A549 (cell line): ENCODE results near the gene NELFE. TPM values are rescaled to one million over a fixed set of nuclear protein-coding genes. Genes with fewer than 3 reads are reported as not detected.

ENCODE experiments used
- ATAC-seq, 2 experiments: fragments of 200-7000 bp in 1 of 2; fragments of >200 bp in 1 of 2; cut with Nextera tagmentation in 1 of 2; cut with Tn5 transposase in 1 of 2; 3 replicates each; pipeline versions ENCODE4 v1.8.0 to v1.9.1; 2018 to 2020; ENCODE audit warnings: mild to moderate bottlenecking in 1 of 2, moderate library complexity in 1 of 2
- CTCF ChIA-PET: fragments of 300-600 bp; sonication (Branson Sonifier 250); formaldehyde crosslinking; extraction: SDS; loops from one replicate; lab custom pipeline; 2021; ENCODE audit warnings: antibody characterized with exemption, inconsistent platforms; lab: Yijun Ruan, JAX
- POLR2A ChIA-PET: fragments of 350-600 bp; formaldehyde crosslinking; extraction: SDS; loops from one replicate; lab custom pipeline; 2021; ENCODE audit warnings: antibody characterized with exemption, inconsistent platforms; lab: Yijun Ruan, JAX
- DNase-seq, 2 experiments: peaks; one replicate each; pipeline versions ENCODE4 v3.0.0 to v3.0.0-alpha.2; 2011 to 2016; ENCODE audit warnings: low read depth in 1 of 2, low spot score in 1 of 2
- FAIRE-seq: peaks from 2 replicates; lab custom pipeline; 2011; peaks lifted over from hg19 to GRCh38; lab: Jason Lieb, UNC
- H3K27ac ChIP-seq, 2 experiments: fragments of >200 bp; sonication (Bioruptor Twin); formaldehyde crosslinking; 3 replicates each; pipeline ENCODE4 v1.5.1; 2016 to 2017
- H3K4me1 ChIP-seq: fragments of >200 bp; sonication (Bioruptor Twin); formaldehyde crosslinking; 3 replicates; pipeline ENCODE4 v1.6.1; 2016
- H3K4me2 ChIP-seq: fragments of >200 bp; sonication (Bioruptor Twin); formaldehyde crosslinking; 3 replicates; pipeline ENCODE4 v1.6.1; 2016
- H3K4me3 ChIP-seq: fragments of >200 bp; sonication (Bioruptor Twin); formaldehyde crosslinking; 3 replicates; pipeline ENCODE4 v1.5.1; 2016
- H3K9me3 ChIP-seq: fragments of >200 bp; sonication (Bioruptor Twin); formaldehyde crosslinking; 3 replicates; pipeline ENCODE4 v1.6.1; 2016
- BCL3 ChIP-seq: fragments of >200 bp; sonication (Bioruptor Twin); formaldehyde crosslinking; IDR thresholded peaks from 3 replicates; pipeline ENCODE4 v1.6.1; 2016
- BHLHE40 ChIP-seq: IDR thresholded peaks from 2 replicates; pipeline ENCODE4 v1.6.1; 2012; ENCODE audit warnings: low read depth, low read length, inconsistent platforms
- CBX2 ChIP-seq: fragments of 200-600 bp; sonication (generic); IDR thresholded peaks from 2 replicates; pipeline ENCODE4 v1.6.1; 2016; ENCODE audit warnings: low read depth, mild to moderate bottlenecking, borderline replicate concordance
- CBX8 ChIP-seq: fragments of 200-600 bp; sonication (generic); IDR thresholded peaks from 2 replicates; pipeline ENCODE4 v1.6.1; 2016
- CTCF ChIP-seq: fragments of >200 bp; sonication (Bioruptor Twin); formaldehyde crosslinking; IDR thresholded peaks from 3 replicates; pipeline ENCODE4 v1.5.1; 2016
- EHF ChIP-seq: fragments of 250-450 bp; sonication (Bioruptor Pico); IDR thresholded peaks from 2 replicates; pipeline ENCODE4 v1.5.0; 2020; ENCODE audit warnings: mild to moderate bottlenecking
- FOSB ChIP-seq: fragments of 250-450 bp; sonication (Bioruptor Pico); IDR thresholded peaks from 2 replicates; pipeline ENCODE4 v1.5.0; 2020; ENCODE audit warnings: mild to moderate bottlenecking, moderate library complexity
- GATA3 ChIP-seq: IDR thresholded peaks from 2 replicates; pipeline ENCODE4 v1.6.1; 2012; ENCODE audit warnings: borderline replicate concordance
- HES2 ChIP-seq: fragments of >200 bp; sonication (Bioruptor Twin); formaldehyde crosslinking; IDR thresholded peaks from 2 replicates; pipeline ENCODE4 v1.6.1; 2016
- HMGXB4 ChIP-seq: fragments of 250-450 bp; sonication (Bioruptor Pico); IDR thresholded peaks from 2 replicates; pipeline ENCODE4 v1.5.0; 2021; ENCODE audit warnings: mild to moderate bottlenecking, moderate library complexity, borderline replicate concordance
- HOXA7 ChIP-seq: fragments of 250-450 bp; sonication (Bioruptor Pico); IDR thresholded peaks from 2 replicates; pipeline ENCODE4 v1.5.0; 2020; ENCODE audit warnings: mild to moderate bottlenecking, moderate library complexity
- JUNB ChIP-seq: fragments of >200 bp; sonication (Bioruptor Twin); formaldehyde crosslinking; IDR thresholded peaks from 2 replicates; pipeline ENCODE4 v1.6.1; 2016
- KDM5A ChIP-seq: fragments of 200-600 bp; sonication (generic); IDR thresholded peaks from 2 replicates; pipeline ENCODE4 v1.6.1; 2016; ENCODE audit warnings: antibody characterized with exemption, mild to moderate bottlenecking
- RAD21 ChIP-seq, 2 experiments: fragments of >200 bp in 1 of 2; sonication (Bioruptor Twin) in 1 of 2; formaldehyde crosslinking in 1 of 2; IDR thresholded peaks in 1 of 2; conservative IDR thresholded peaks in 1 of 2; 2 replicates in 1 of 2; 3 replicates in 1 of 2; pipeline ENCODE4 v1.6.1; 2012 to 2018; ENCODE audit warnings: inconsistent platforms in 1 of 2
- RCOR1 ChIP-seq: fragments of 150-350 bp; IDR thresholded peaks from 2 replicates; pipeline ENCODE4 v1.6.1; 2014; ENCODE audit warnings: antibody characterized with exemption, low read length, low read depth
- RNF2 ChIP-seq: fragments of 200-600 bp; sonication (generic); IDR thresholded peaks from 2 replicates; pipeline ENCODE4 v1.6.1; 2016; ENCODE audit warnings: low read depth, mild to moderate bottlenecking, antibody characterized with exemption, moderate library complexity, borderline replicate concordance
- SMC3 ChIP-seq: fragments of >200 bp; sonication (Bioruptor Twin); formaldehyde crosslinking; IDR thresholded peaks from 3 replicates; pipeline ENCODE4 v1.6.1; 2018; ENCODE audit warnings: inconsistent platforms
- TP53 ChIP-seq: fragments of 250-450 bp; sonication (Bioruptor Pico); IDR thresholded peaks from 2 replicates; pipeline ENCODE4 v1.5.0; 2021; ENCODE audit warnings: mild to moderate bottlenecking, moderate library complexity
- USF2 ChIP-seq: fragments of 450-650 bp; IDR thresholded peaks from 2 replicates; pipeline ENCODE4 v1.6.1; 2014; ENCODE audit warnings: antibody characterized with exemption
- ZFP36 ChIP-seq: fragments of 450-650 bp; IDR thresholded peaks from 2 replicates; pipeline ENCODE4 v1.6.1; 2014; ENCODE audit warnings: borderline replicate concordance; ENCODE audit not compliant: partially characterized antibody
- ZNF302 ChIP-seq: fragments of 250-450 bp; sonication (Bioruptor Pico); IDR thresholded peaks from 2 replicates; pipeline ENCODE4 v1.9.0; 2021; ENCODE audit warnings: inconsistent platforms, mild to moderate bottlenecking, moderate library complexity
- ZSCAN20 ChIP-seq: fragments of 250-450 bp; sonication (Bioruptor Pico); IDR thresholded peaks from 2 replicates; pipeline ENCODE4 v1.8.0; 2022; ENCODE audit warnings: mild to moderate bottlenecking, moderate library complexity
- WGBS: methylation state at CpG from one replicate; pipeline ENCODE4 v1.1.6; 2017; ENCODE audit errors: missing lambda C conversion rate; 5-methylcytosine and 5-hydroxymethylcytosine counted together
- polyA plus RNA-seq, 4 experiments: library from polyadenylated mRNA; depleted of rRNA in 3 of 4; stranded (reverse); fragments of >200 nt; fragmentation: RNase III in 1 of 4; extraction: RNeasy Plus Mini Kit Qiagen cat#74134 plus additional on column Dnase treatment in 1 of 4; gene quantifications; 2 replicates in 3 of 4; 3 replicates in 1 of 4; pipeline ENCODE4 v1.2.3, GENCODE V29; 2011 to 2017

NELFE gene
- polyA plus RNA-seq, 2 of the 4 experiments (the other 2 are of a cell fraction): 64.2 to 72.4 TPM

GRCh38 chr6:31954511-31954910, 4.3 kb downstream of the NELFE start:
- DNase-seq (no peak), ATAC-seq (no peak), FAIRE-seq (no peak)
- no peak overlapping the region for H3K4me3 ChIP-seq
- POLR2A ChIA-PET: no interaction called here
- H3K4me1 ChIP-seq: peaks cover 9% of the 10 kb centered on the region; the same call in 2 of the 3 replicates
- CTCF ChIA-PET: interaction anchor here (0.9 to 3.2 kb wide), 2 partner anchors 25 to 57 kb away, joined by 4 to 14 read pairs; partner anchors contain the start of gene EHMT2
- 98% methylated on average over 28 of the region's 28 CpGs for WGBS
- H3K4me2 ChIP-seq: no peak overlapping the region
- no peaks in the 10 kb centered on the region for H3K9me3 ChIP-seq
- no peak overlapping the region for H3K27ac ChIP-seq
- TF ChIP-seq JUNB (no peak), SMC3 (no peak), USF2 (no peak), BCL3 (no peak), HMGXB4 (CRISPR knock-in tag) (no peak), HOXA7 (no peak), BHLHE40 (no peak), ZSCAN20 (CRISPR knock-in tag) (no peak), RNF2 (no peak), KDM5A (no peak), ZNF302 (no peak), FOSB (CRISPR knock-in tag) (no peak), TP53 (CRISPR knock-in tag) (no peak), GATA3 (no peak), CBX2 (no peak)

- Histone ChIP-seq H3K4me1 (peaks cover 6% of the 10 kb centered on the region; the same call in 1 of the 3 replicates), H3K9me3 (no peaks in the 10 kb centered on the region), H3K4me2 (no peak overlapping the region), H3K4me3 (no peak overlapping the region), H3K27ac (no peak overlapping the region)
- peak in 1 of 2 experiments; percentile 11; a peak in 2 of 6 replicates for ATAC-seq
- FAIRE-seq: no peak
- ChIA-PET POLR2A (interaction anchor here (1.0 to 1.7 kb wide), 4 partner anchors 13 to 77 kb away, joined by 3 to 6 read pairs (median 4); partner anchors contain the start of gene DXO), CTCF (interaction anchor here (0.6 to 3.9 kb wide), 30 partner anchors 9 to 326 kb away, joined by 3 to 26 read pairs (median 6); partner anchors contain the start of genes DXO, EHMT2, LY6G5B and ZBTB12)
- WGBS: 75% methylated on average over 5 of the region's 5 CpGs
- TF ChIP-seq JUNB (no peak), ZFP36 (no peak), FOSB (CRISPR knock-in tag) (no peak), KDM5A (no peak), RCOR1 (no peak), CBX8 (no peak)
- DNase-seq: no peak
These were observed 5.9 kb downstream of the NELFE start for GRCh38 chr6:31952890-31953289.

- H3K4me2 ChIP-seq: no peak overlapping the region
- FAIRE-seq: no peak
- peak; percentile 83 to 92 for ATAC-seq
- TF ChIP-seq SMC3: peak; percentile 78
- no peak for TF ChIP-seq BCL3
- peak; percentile 71 for TF ChIP-seq CTCF
- TF ChIP-seq CBX2: no peak
- TF ChIP-seq RAD21 (conservative IDR thresholded peaks at IDR 0.05 in 1 of 2, IDR thresholded peaks at IDR 0.05 in 1 of 2): peak; percentile 64 to 66
- TF ChIP-seq HES2: no peak
- no peak for TF ChIP-seq EHF (CRISPR knock-in tag)
- H3K9me3 ChIP-seq: no peaks in the 10 kb centered on the region
- H3K4me1 ChIP-seq: no peaks in the 10 kb centered on the region; the same call in 2 of the 3 replicates
- no peak overlapping the region for H3K27ac ChIP-seq
- H3K4me3 ChIP-seq: no peak overlapping the region
- POLR2A ChIA-PET: interaction anchor here (0.9 to 1.7 kb wide), 5 partner anchors 12 to 76 kb away, joined by 3 to 6 read pairs (median 4); partner anchors contain the start of genes DXO and ZBTB12
- CTCF ChIA-PET: interaction anchor here (0.6 to 3.9 kb wide), 39 partner anchors 9 to 406 kb away, joined by 3 to 26 read pairs (median 5); partner anchors contain the start of genes ATP6V1G2, DXO, EHMT2 and LY6G5B
- 29% methylated on average over 5 of the region's 5 CpGs for whole genome bisulfite sequencing
- DNase-seq: peak; percentile 43 to 68
These were observed 6.5 kb downstream of the NELFE start for GRCh38 chr6:31952140-31952805.
